GM21515 (cell line): ENCODE results near the gene AK6.
"Not testable (repeated sequence)": the region's sequence is repeated elsewhere in the genome, so short reads cannot be mapped to it uniquely, and the experiment has no call there.

Experiments used
- ATAC-seq: cut with Tn5 transposase; IDR thresholded peaks from one replicate; pipeline ENCODE4 v1.9.1; 2021; ENCODE audit not compliant: unreplicated experiment

The AK6 gene

GRCh38 chr5:69335341-69335935, 33.9 kb downstream of the AK6 start:
- no peak for ATAC-seq

GRCh38 chr5:69334793-69335268, 34.5 kb downstream of the AK6 start:
- ATAC-seq = peak; percentile 53

GRCh38 chr5:69333668-69334315, 35.5 kb downstream of the AK6 start:
- not testable (repeated sequence) for ATAC-seq

- no peak for ATAC-seq
These were observed 37.5 kb downstream of the AK6 start for GRCh38 chr5:69331528-69332445.

- ATAC-seq = no peak
These were observed 39.3 kb downstream of the AK6 start for GRCh38 chr5:69329905-69330489.

GRCh38 chr5:69326365-69326764, 43.0 kb downstream of the AK6 start:
- no peak for ATAC-seq

GRCh38 chr5:69317391-69317790, 51.9 kb downstream of the AK6 start:
- no peak for ATAC-seq

- ATAC-seq = no peak
These were observed 53.3 kb downstream of the AK6 start for GRCh38 chr5:69315972-69316371.

- no peak for ATAC-seq
These were observed 55.9 kb downstream of the AK6 start for GRCh38 chr5:69313428-69313827.

GRCh38 chr5:69312459-69313160, 56.7 kb downstream of the AK6 start:
- ATAC-seq = no peak

- no peak for ATAC-seq
These were observed 59.9 kb downstream of the AK6 start for GRCh38 chr5:69309380-69309779.

- no peak for ATAC-seq
These were observed 61.2 kb downstream of the AK6 start for GRCh38 chr5:69308046-69308553.

GRCh38 chr5:69305512-69305911, 63.8 kb downstream of the AK6 start:
- ATAC-seq = no peak
